ENCODE measurements around the gene C1QTNF6. TPM values are rescaled to one million over a fixed set of nuclear protein-coding genes. Genes with fewer than 3 reads are reported as not detected.

Gene C1QTNF6
- total RNA-seq, 1 experiment from 2014 or later: 7.4 TPM

DNA sequence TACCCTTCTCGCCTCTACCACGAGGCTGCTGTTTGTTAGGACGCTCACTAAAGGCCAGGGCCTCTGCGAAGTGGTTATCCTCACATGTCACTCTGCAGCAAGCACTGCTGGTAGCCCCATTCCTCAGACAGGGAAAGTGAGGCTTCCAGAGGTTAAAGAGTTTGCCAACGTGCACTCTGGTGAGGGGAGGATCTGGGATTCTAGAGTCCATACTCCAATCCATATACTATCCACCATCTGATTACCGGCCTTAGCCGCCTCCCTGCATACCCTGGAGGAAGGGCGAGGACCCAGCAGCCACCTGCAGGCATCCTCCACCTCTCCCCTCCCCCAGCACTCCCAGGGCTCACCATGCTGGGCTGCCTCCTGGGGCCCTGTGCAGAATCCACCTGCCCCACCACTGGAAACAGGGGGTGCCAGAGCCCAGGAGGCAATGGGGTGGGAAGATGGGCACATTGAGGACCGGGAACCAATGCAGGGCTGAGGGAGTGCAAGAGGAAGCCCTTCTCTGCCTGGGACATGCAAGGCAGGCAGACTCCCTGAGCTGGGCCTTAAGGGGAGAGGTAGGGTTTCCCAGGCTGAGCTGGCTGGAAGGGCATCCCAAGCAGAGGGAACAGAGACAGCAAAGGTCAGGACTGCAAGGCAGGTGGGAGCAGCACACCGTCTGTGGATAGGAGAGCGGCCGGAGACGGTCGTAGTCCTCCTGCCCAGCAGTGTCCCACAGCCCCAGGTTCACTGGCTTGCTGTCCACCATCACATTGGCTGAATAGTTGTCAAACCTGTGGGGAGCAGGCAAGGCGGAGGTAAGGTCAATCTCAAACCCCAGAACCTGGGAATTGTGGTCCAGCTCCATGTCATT, 44.3 kb upstream of the C1QTNF6 start:
- ChIA-PET CTCF (no interaction called here), POLR2A (no interaction called here)
- Histone ChIP-seq H3K4me1 (no peaks in the 10 kb centered on the region), H3K9me3 (no peaks in the 10 kb centered on the region), H3K4me3 (ENCODE audit: low read depth, low read length) (no peak overlapping the region), H3K27me3 (replicated peaks; ENCODE audit: control insufficient read depth, insufficient read depth, low read length) (no peaks in the 10 kb centered on the region; the same call in 1 of the 2 replicates), H3K36me3 (ENCODE audit: control insufficient read depth, insufficient read depth, low read length) (no peaks in the 10 kb centered on the region)
- intact Hi-C loops (cut with micrococcal nuclease; ENCODE audit: unreplicated experiment): no loop called here
- no peak overlapping the region for H3K27ac Mint-ChIP-seq (ENCODE audit: unreplicated experiment)
- H3K9me3 Mint-ChIP-seq (ENCODE audit: unreplicated experiment): no peaks in the 10 kb centered on the region
- DNase-seq: peak in 1 of 2 experiments; percentile 33
- H3K27me3 Mint-ChIP-seq (ENCODE audit: insufficient read depth, unreplicated experiment): peaks cover 5% of the 10 kb centered on the region
- H3K4me1 Mint-ChIP-seq (ENCODE audit: low read depth, unreplicated experiment): no peaks in the 10 kb centered on the region
- no peaks in the 10 kb centered on the region for H3K36me3 Mint-ChIP-seq (ENCODE audit: insufficient read depth, unreplicated experiment)
- BruUV-seq (replicated peaks): no TSS peak
- TF ChIP-seq, protein P1, sequence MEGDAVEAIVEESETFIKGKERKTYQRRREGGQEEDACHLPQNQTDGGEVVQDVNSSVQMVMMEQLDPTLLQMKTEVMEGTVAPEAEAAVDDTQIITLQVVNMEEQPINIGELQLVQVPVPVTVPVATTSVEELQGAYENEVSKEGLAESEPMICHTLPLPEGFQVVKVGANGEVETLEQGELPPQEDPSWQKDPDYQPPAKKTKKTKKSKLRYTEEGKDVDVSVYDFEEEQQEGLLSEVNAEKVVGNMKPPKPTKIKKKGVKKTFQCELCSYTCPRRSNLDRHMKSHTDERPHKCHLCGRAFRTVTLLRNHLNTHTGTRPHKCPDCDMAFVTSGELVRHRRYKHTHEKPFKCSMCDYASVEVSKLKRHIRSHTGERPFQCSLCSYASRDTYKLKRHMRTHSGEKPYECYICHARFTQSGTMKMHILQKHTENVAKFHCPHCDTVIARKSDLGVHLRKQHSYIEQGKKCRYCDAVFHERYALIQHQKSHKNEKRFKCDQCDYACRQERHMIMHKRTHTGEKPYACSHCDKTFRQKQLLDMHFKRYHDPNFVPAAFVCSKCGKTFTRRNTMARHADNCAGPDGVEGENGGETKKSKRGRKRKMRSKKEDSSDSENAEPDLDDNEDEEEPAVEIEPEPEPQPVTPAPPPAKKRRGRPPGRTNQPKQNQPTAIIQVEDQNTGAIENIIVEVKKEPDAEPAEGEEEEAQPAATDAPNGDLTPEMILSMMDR (IDR thresholded peaks at IDR 0.05; ENCODE audit: insufficient read depth in 1 of 2, low read depth in 1 of 2, low read length in 1 of 2, severe bottlenecking in 1 of 2, unreplicated experiment in 1 of 2): no peak
- H3K4me3 Mint-ChIP-seq (ENCODE audit: unreplicated experiment): no peak overlapping the region

DNA sequence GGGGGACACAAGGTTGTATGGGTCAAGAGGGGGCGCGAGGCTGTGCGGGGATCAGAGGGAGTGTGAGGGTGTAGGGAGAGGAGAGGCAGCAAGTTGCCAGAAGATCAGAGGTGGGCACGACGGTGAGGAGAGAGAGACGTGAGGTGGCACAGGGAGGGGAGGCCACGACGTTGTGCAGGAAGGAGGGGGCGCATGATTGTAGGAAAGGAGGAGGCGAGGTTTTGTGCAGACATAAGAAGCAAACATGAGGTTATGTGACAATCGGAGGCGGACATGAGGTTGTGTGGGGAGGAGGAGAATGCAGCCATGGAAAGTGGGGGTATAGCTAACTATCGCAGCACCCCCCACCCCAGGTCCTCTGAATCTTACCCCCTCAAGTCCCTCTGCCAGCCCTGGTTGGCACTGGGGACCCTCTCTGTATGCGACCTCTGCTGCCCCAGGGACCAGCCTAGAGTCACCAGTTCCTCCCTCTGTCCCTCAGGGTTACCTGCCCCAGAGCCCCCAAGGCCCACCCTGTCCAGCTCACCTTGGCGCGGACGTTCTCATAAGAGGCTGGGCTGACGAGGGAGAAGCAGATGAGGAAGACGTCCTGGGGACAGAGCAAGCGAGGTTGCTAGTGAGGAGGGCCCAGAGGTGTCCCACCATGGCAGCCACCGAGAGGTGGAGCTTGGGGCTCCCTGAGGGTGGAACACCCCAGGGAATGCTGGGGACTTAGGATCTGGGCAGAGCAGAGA, 43.5 kb upstream of the C1QTNF6 start:
- Histone ChIP-seq H3K4me3 (ENCODE audit: low read depth, low read length) (no peak overlapping the region), H3K27me3 (replicated peaks; ENCODE audit: control insufficient read depth, insufficient read depth, low read length) (no peaks in the 10 kb centered on the region; the same call in 1 of the 2 replicates), H3K36me3 (ENCODE audit: control insufficient read depth, insufficient read depth, low read length) (no peaks in the 10 kb centered on the region), H3K4me1 (no peaks in the 10 kb centered on the region), H3K9me3 (no peaks in the 10 kb centered on the region)
- POLR2A ChIA-PET: no interaction called here
- Mint-ChIP-seq H3K9me3 (ENCODE audit: unreplicated experiment) (no peaks in the 10 kb centered on the region), H3K36me3 (ENCODE audit: insufficient read depth, unreplicated experiment) (no peaks in the 10 kb centered on the region), H3K27ac (ENCODE audit: unreplicated experiment) (no peak overlapping the region), H3K4me3 (ENCODE audit: unreplicated experiment) (no peak overlapping the region), H3K27me3 (ENCODE audit: insufficient read depth, unreplicated experiment) (peaks cover 5% of the 10 kb centered on the region), H3K4me1 (ENCODE audit: low read depth, unreplicated experiment) (no peaks in the 10 kb centered on the region)
- CTCF ChIA-PET: no interaction called here
- intact Hi-C loops (cut with micrococcal nuclease; ENCODE audit: unreplicated experiment): no loop called here
- TF ChIP-seq, protein P1 (IDR thresholded peaks at IDR 0.05; ENCODE audit: insufficient read depth in 1 of 2, low read depth in 1 of 2, low read length in 1 of 2, severe bottlenecking in 1 of 2, unreplicated experiment in 1 of 2): no peak
- no TSS peak for BruUV-seq (replicated peaks)
- DNase-seq: peak in 1 of 2 experiments; percentile 18

DNA sequence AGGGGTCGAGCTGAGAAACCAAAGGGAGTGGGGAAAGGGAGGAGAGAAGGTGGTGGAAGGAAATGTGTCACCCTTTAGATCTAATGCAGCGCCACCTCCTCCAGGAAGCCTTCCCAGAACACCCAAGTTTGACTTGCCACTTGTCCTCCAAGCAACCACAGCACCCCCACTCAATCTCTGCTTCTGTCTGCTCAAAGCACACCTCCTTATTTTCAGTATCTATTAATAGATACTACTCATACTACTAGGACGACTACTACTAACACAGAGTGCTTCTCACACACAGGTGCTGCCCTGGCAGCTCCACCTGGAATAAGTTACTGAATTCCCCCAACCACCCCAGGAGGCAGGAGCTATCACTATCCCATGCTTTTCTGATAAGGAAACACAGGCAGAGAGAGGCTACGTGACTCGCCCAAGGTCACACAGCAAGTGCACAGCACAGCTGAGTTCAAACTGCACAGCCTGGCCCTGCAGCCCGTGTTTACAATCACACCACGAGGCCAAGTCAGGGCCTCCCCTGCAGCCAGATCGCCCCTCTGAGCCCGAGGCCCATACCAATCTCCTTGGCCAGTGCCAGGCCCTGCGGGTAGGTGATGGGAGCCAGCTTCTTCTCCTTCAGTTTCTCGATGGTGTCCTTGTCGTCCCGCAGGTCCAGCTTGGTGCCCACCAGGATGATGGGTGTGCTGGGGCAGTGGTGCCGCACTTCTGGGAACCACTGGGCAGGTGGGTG, 42.8 kb upstream of the C1QTNF6 start:
- CTCF ChIA-PET: no interaction called here
- no peaks in the 10 kb centered on the region for H3K4me1 Mint-ChIP-seq (ENCODE audit: low read depth, unreplicated experiment)
- H3K9me3 ChIP-seq: no peaks in the 10 kb centered on the region
- no peaks in the 10 kb centered on the region for H3K4me1 ChIP-seq
- peak in 1 of 2 experiments; percentile 16 for DNase-seq
- no peaks in the 10 kb centered on the region for H3K36me3 Mint-ChIP-seq (ENCODE audit: insufficient read depth, unreplicated experiment)
- H3K27me3 Mint-ChIP-seq (ENCODE audit: insufficient read depth, unreplicated experiment): peaks cover 5% of the 10 kb centered on the region
- POLR2A ChIA-PET: no interaction called here
- no peak overlapping the region for H3K4me3 Mint-ChIP-seq (ENCODE audit: unreplicated experiment)
- no peaks in the 10 kb centered on the region for H3K9me3 Mint-ChIP-seq (ENCODE audit: unreplicated experiment)
- no peak overlapping the region for H3K4me3 ChIP-seq (ENCODE audit: low read depth, low read length)
- no peaks in the 10 kb centered on the region; the same call in 1 of the 2 replicates for H3K27me3 ChIP-seq (replicated peaks; ENCODE audit: control insufficient read depth, insufficient read depth, low read length)
- TF ChIP-seq, protein P1 (IDR thresholded peaks at IDR 0.05; ENCODE audit: insufficient read depth in 1 of 2, low read depth in 1 of 2, low read length in 1 of 2, severe bottlenecking in 1 of 2, unreplicated experiment in 1 of 2): no peak
- intact Hi-C loops (cut with micrococcal nuclease; ENCODE audit: unreplicated experiment): no loop called here
- no TSS peak for BruUV-seq (replicated peaks)
- no peaks in the 10 kb centered on the region for H3K36me3 ChIP-seq (ENCODE audit: control insufficient read depth, insufficient read depth, low read length)
- no peak overlapping the region for H3K27ac Mint-ChIP-seq (ENCODE audit: unreplicated experiment)
